Fibroblast of upper back skin (primary cell): ENCODE results near the gene C6orf136.
"Not testable (repeated sequence)": the region's sequence is repeated elsewhere in the genome, so short reads cannot be mapped to it uniquely, and the experiment has no call there.

ENCODE experiments used
- DNase-seq: peaks from one replicate; pipeline ENCODE4 v3.0.0-alpha.2; 2013

The C6orf136 gene

GRCh38 chr6:30615958-30616810 is 30.7 kb upstream of the C6orf136 start:
- DNase-seq: peak; percentile 37

GRCh38 chr6:30616811-30617564 is 29.9 kb upstream of the C6orf136 start, which contains the start of gene PPP1R10:
TSS of gene PPP1R10 (minus strand) at chr6:30617243. CDS start at chr6:30609944, 7,299 bp downstream.
- DNase-seq: peak; percentile 100

- DNase-seq: peak; percentile 98
Observed at GRCh38 chr6:30617565-30618269, 29.2 kb upstream of the C6orf136 start, which contains the start of gene MRPS18B. TSS of gene MRPS18B (plus strand) at chr6:30617840. CDS start at chr6:30617866, 26 bp downstream.

GRCh38 chr6:30618270-30618797 is 28.6 kb upstream of the C6orf136 start:
- peak; percentile 11 for DNase-seq

GRCh38 chr6:30619561-30619960 is 27.4 kb upstream of the C6orf136 start:
- no peak for DNase-seq

- no peak for DNase-seq
Observed at GRCh38 chr6:30625511-30625910, 21.4 kb upstream of the C6orf136 start.

- DNase-seq: peak; percentile 76
Observed at GRCh38 chr6:30626484-30627366, 20.2 kb upstream of the C6orf136 start, which contains the start of gene ATAT1. TSS of gene ATAT1 (plus strand) at chr6:30626874.

- no peak for DNase-seq
Observed at GRCh38 chr6:30635834-30636233, 11.1 kb upstream of the C6orf136 start.

- no peak for DNase-seq
Observed at GRCh38 chr6:30640481-30640880, 6.5 kb upstream of the C6orf136 start.

- no peak for DNase-seq
Observed at GRCh38 chr6:30641048-30641447, 5.9 kb upstream of the C6orf136 start.

- DNase-seq: no peak
Observed at GRCh38 chr6:30643656-30644055, 3.3 kb upstream of the C6orf136 start.

- DNase-seq: no peak
Observed at GRCh38 chr6:30644769-30645168, 2.2 kb upstream of the C6orf136 start.

GRCh38 chr6:30645989-30646388 is 944 bp upstream of the C6orf136 start:
- DNase-seq: no peak

GRCh38 chr6:30647242-30648116 is 546 bp downstream of the C6orf136 start:
- peak; percentile 40 for DNase-seq

GRCh38 chr6:30651143-30651542 is 4.2 kb downstream of the C6orf136 start:
- DNase-seq: no peak

GRCh38 chr6:30654798-30655742 is 8.1 kb downstream of the C6orf136 start:
- DNase-seq: no peak

- DNase-seq: no peak
Observed at GRCh38 chr6:30655743-30656094, 8.8 kb downstream of the C6orf136 start.

GRCh38 chr6:30656513-30656912 is 9.6 kb downstream of the C6orf136 start:
- no peak for DNase-seq

- DNase-seq: no peak
Observed at GRCh38 chr6:30657454-30657853, 10.5 kb downstream of the C6orf136 start.

GRCh38 chr6:30657922-30658321 is 11.0 kb downstream of the C6orf136 start:
- DNase-seq: not testable (repeated sequence)
